SK-N-MC (cell line): ENCODE measurements around the gene NLRC3.

ENCODE experiments used
- DNase-seq: peaks from one replicate; pipeline ENCODE4 v3.0.0-alpha.2; 2011; ENCODE audit warnings: low read depth, low spot score
- H3K27ac ChIP-seq: fragments of 200-600 bp; sonication (generic); 2 replicates; pipeline ENCODE4 v1.5.1; 2016; ENCODE audit warnings: mixed run types
- H3K36me3 ChIP-seq: fragments of 200-600 bp; sonication (generic); 2 replicates; pipeline ENCODE4 v1.6.1; 2017; ENCODE audit warnings: antibody characterized with exemption, low read length, mixed read lengths; ENCODE audit not compliant: insufficient read depth
- H3K4me3 ChIP-seq: fragments of 200-600 bp; sonication (generic); 2 replicates; pipeline ENCODE4 v1.5.1; 2016
- H3K9ac ChIP-seq: fragments of 200-600 bp; sonication (generic); 2 replicates; pipeline ENCODE4 v1.8.0; 2017; ENCODE audit warnings: mixed run types, mixed read lengths; ENCODE audit not compliant: insufficient read length
- H3K9me3 ChIP-seq: fragments of 200-600 bp; sonication (generic); 2 replicates; pipeline ENCODE4 v1.6.1; 2017; ENCODE audit warnings: low read depth, mild to moderate bottlenecking, antibody characterized with exemption, low read length, moderate library complexity, mixed read lengths
- EZH2 ChIP-seq: fragments of 200-600 bp; sonication (generic); IDR thresholded peaks from one replicate; pipeline ENCODE4 v1.6.1; 2017; ENCODE audit warnings: antibody characterized with exemption
- FOXP2 ChIP-seq: optimal IDR thresholded peaks from 2 replicates; pipeline ENCODE3; 2011; ENCODE audit warnings: mild to moderate bottlenecking, moderate library complexity; ENCODE audit not compliant: insufficient read depth; ENCODE audit errors: extremely low read length, control extremely low read depth
- POLR2AphosphoS5 ChIP-seq: IDR thresholded peaks from 2 replicates; pipeline ENCODE4 v1.6.1; 2012; ENCODE audit warnings: mild to moderate bottlenecking, low read depth, low read length, borderline replicate concordance

The NLRC3 gene

DNA sequence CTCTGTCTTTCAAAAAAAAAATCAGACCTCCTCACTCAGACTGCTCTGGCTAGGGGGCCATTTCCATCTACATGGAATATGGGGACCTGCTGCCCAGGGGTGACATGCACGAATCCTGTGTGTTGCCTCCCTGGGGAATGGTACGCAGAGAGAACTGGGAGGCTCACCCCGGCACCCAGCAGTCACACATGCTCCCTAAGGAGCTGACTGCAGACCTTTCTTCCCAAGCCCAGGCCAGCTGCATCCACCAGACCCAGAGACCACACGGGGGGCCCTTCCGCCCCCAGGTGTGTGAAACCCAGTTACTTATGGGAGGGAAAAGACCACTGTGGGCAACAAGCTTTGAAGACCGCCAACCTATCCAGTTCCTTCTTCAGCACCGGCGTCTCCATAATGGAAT is 7.2 kb upstream of the NLRC3 start:
- no peak for DNase-seq

GRCh38 chr16:3583303-3584038 is 6.3 kb upstream of the NLRC3 start:
- no peaks in the 10 kb centered on the region for H3K36me3 ChIP-seq
- H3K27ac ChIP-seq: no peak overlapping the region
- no peaks in the 10 kb centered on the region for H3K9me3 ChIP-seq
- no peak overlapping the region for H3K9ac ChIP-seq
- no peak overlapping the region for H3K4me3 ChIP-seq
- DNase-seq: no peak
- TF ChIP-seq FOXP2: no peak
- TF ChIP-seq EZH2: no peak
- TF ChIP-seq POLR2AphosphoS5: no peak

More for the DNA sequence above, 7.2 kb upstream of the NLRC3 start:
- H3K27ac ChIP-seq: no peak overlapping the region
- no peak overlapping the region for H3K9ac ChIP-seq
- H3K4me3 ChIP-seq: no peak overlapping the region
- no peaks in the 10 kb centered on the region for H3K36me3 ChIP-seq
- H3K9me3 ChIP-seq: no peaks in the 10 kb centered on the region
- TF ChIP-seq POLR2AphosphoS5: no peak
- TF ChIP-seq FOXP2: no peak
- TF ChIP-seq EZH2: no peak

DNA sequence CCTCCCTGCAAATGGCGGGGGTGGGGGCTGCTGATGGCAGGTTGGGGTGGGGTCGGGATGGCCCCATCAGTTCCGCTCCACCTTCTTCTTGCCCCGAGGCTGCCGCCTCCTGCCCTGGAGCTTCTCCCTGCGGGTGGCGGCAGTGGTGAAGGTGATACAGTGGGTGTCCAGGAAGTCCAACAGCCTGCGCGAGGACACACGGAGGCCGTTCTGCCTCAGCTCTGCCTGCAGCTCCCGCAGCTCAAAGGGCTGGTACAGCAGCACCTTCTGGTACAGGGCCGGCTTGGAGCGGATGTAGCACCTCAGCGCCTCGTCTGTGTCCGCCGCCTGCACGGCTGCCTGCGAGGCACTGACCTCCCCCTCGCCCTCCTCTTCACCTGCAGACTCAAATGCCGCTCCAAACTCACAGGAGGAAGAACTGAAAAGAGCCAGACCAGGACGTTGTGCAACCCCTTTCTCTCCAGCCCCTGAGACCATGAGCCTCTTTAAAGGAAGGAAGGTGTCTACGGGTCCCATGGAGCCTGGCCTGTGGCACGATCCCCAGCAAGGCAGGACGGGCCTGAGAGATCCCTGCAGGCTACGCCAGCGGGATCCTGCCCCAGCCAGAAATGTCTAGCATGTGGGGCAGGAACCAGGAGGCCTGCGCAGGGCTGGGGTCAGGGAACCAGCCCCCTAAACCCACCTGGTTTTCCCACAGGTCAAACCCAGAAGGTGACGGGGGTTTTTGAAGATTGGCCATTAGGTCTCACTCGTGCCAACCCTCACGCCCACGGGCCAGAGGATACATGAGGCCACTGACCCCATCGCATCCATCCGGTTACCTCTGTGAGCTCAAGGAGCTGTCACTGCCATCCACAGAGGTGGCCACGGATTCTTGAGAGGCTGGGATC is 5.3 kb upstream of the NLRC3 start:
- no peak for TF ChIP-seq EZH2
- TF ChIP-seq POLR2AphosphoS5: no peak
- no peak for TF ChIP-seq FOXP2
- H3K27ac ChIP-seq: no peak overlapping the region
- no peaks in the 10 kb centered on the region for H3K36me3 ChIP-seq
- no peaks in the 10 kb centered on the region for H3K9me3 ChIP-seq
- no peak overlapping the region for H3K9ac ChIP-seq
- DNase-seq: no peak
- no peak overlapping the region for H3K4me3 ChIP-seq

DNA sequence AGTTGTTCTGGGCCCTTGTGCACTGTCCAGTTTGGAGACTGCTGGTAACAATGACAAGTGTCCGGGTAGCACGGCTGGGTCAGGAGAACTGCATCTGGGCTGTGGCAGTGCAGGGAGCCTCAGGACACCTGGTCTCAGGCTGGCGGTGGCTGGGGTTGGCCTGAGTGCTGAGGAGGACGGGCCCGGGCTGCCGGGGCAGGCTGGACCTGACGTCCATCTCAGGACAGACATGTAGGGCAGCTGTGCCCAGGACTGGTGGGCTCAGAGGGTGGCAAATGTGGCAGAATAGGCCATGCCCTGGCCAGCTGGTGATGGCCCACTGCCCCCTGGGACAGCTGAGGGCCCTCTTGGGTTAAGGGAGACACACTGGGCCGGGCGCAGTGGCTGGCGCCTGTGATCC is 4.2 kb upstream of the NLRC3 start:
- DNase-seq: no peak
- Histone ChIP-seq H3K4me3 (no peak overlapping the region), H3K9ac (no peak overlapping the region), H3K9me3 (no peaks in the 10 kb centered on the region), H3K36me3 (no peaks in the 10 kb centered on the region), H3K27ac (no peak overlapping the region)
- no peak for TF ChIP-seq EZH2
- TF ChIP-seq POLR2AphosphoS5: no peak
- no peak for TF ChIP-seq FOXP2

DNA sequence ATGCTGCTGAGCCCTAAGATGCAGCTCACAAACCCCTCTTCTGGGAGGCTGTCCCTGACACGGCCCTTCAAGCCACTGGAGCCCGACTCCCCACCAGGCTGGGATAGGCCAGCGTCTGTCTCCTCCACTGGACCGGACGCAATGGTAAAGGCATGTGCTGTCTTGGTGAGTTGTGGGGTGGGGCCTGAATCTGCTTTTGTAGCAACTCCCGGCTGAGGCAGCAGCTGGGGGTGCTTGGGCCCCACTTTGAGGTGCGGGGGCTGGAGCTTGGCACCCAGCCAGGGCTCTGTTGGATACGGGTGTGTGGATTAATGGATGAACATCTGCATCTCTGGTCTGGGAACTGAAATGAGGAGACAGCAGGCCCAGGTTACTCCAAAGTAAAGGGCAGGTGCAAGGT is 3.5 kb upstream of the NLRC3 start:
- no peak for DNase-seq
- Histone ChIP-seq H3K9ac (no peak overlapping the region), H3K4me3 (no peak overlapping the region), H3K36me3 (no peaks in the 10 kb centered on the region), H3K9me3 (no peaks in the 10 kb centered on the region), H3K27ac (peak overlapping the region; percentile 19; the same call in 1 of the 2 replicates)
- TF ChIP-seq POLR2AphosphoS5 (no peak), FOXP2 (no peak), EZH2 (no peak)

DNA sequence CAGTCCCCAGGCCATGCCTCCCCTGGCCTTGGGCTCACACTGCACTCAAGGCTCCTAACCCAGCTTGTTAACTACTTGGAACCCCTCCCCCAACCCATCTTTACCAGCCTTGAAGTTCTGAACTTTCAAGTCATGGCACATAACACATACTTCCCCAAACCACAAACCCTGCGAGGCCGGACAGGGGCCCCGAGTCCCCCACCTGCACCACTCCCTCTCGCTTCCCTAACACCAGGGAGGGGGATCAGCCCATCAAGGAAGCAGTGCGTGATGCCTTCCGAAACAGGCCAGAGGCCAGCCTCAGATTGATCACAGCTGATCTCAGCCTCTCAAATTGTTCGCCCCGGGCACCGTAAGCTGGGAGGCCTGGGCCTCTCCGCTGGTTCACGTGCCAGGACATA is 3.0 kb upstream of the NLRC3 start:
- Histone ChIP-seq H3K9ac (no peak overlapping the region), H3K27ac (peak overlapping the region; percentile 31; the same call in 1 of the 2 replicates), H3K4me3 (no peak overlapping the region), H3K9me3 (no peaks in the 10 kb centered on the region), H3K36me3 (no peaks in the 10 kb centered on the region)
- TF ChIP-seq FOXP2 (no peak), POLR2AphosphoS5 (no peak), EZH2 (no peak)
- no peak for DNase-seq

- Histone ChIP-seq H3K4me3 (no peak overlapping the region), H3K9ac (no peak overlapping the region), H3K9me3 (no peaks in the 10 kb centered on the region), H3K27ac (0 out of 2 replicates have a peak overlapping the region, but pooled peaks have one; percentile 31), H3K36me3 (no peaks in the 10 kb centered on the region)
- no peak for DNase-seq
- no peak for TF ChIP-seq EZH2
- no peak for TF ChIP-seq POLR2AphosphoS5
- no peak for TF ChIP-seq FOXP2
Measured at GRCh38 chr16:3579776-3580175, 2.6 kb upstream of the NLRC3 start.

- no peaks in the 10 kb centered on the region for H3K9me3 ChIP-seq
- H3K36me3 ChIP-seq: no peaks in the 10 kb centered on the region
- DNase-seq: no peak
- H3K27ac ChIP-seq: no peak overlapping the region
- TF ChIP-seq FOXP2 (no peak), EZH2 (no peak), POLR2AphosphoS5 (no peak)
- H3K9ac ChIP-seq: no peak overlapping the region
- H3K4me3 ChIP-seq: no peak overlapping the region
Measured at GRCh38 chr16:3578610-3579551, 1.7 kb upstream of the NLRC3 start.
